DND-41 (cell line): ENCODE measurements around the gene PTPRK.

ENCODE experiments used
- EZH2 ChIP-seq: IDR thresholded peaks from 3 replicates; pipeline ENCODE4 v1.6.1; 2012; ENCODE audit warnings: borderline replicate concordance, low read depth, mild to moderate bottlenecking, moderate library complexity, low read length, inconsistent platforms; ENCODE audit not compliant: severe bottlenecking
- TF ChIP-seq, protein P1 (sequence below): IDR thresholded peaks from 2 replicates; pipeline ENCODE4 v1.5.1; 2012; ENCODE audit warnings: borderline replicate concordance, low read length, moderate library complexity, mild to moderate bottlenecking; ENCODE audit not compliant: poor library complexity, severe bottlenecking; ENCODE audit errors: extremely low read depth

- TF ChIP-seq, protein P1, sequence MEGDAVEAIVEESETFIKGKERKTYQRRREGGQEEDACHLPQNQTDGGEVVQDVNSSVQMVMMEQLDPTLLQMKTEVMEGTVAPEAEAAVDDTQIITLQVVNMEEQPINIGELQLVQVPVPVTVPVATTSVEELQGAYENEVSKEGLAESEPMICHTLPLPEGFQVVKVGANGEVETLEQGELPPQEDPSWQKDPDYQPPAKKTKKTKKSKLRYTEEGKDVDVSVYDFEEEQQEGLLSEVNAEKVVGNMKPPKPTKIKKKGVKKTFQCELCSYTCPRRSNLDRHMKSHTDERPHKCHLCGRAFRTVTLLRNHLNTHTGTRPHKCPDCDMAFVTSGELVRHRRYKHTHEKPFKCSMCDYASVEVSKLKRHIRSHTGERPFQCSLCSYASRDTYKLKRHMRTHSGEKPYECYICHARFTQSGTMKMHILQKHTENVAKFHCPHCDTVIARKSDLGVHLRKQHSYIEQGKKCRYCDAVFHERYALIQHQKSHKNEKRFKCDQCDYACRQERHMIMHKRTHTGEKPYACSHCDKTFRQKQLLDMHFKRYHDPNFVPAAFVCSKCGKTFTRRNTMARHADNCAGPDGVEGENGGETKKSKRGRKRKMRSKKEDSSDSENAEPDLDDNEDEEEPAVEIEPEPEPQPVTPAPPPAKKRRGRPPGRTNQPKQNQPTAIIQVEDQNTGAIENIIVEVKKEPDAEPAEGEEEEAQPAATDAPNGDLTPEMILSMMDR: no peak
- TF ChIP-seq EZH2: no peak
Measured at GRCh38 chr6:128494440-128494839, 26.0 kb downstream of the PTPRK start.
